ENCODE results near the gene CCDC194.
A peak's percentile ranks its signal among the peaks of the same experiment; 100 is the strongest.

CCDC194 gene

DNA sequence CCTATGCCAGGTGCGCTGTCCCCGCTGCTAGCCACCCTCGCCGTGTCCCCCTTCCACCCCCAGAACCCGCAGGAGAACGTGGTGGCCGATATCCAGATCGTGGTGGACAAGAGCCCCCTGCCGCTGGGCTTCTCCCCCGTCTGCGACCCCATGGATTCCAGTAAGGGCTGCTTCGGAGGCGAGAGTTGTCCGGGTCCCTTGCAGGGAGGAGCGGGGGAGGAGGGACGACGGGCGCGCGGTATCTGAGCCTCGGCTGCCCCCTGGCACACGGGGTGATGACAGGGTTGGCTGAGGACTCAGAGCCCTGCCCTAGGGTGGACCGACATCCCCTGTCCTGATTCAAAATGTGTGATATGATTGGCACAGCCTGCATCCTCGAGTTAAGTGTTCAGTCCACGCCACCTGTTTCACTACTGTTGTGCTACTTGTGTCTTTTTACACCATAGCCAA, 26.5 kb upstream of the CCDC194 start:
- H3K27me3 ChIP-seq (ENCODE audit: control insufficient read depth in 1 of 2, insufficient read depth in 2 of 2, low read length in 2 of 2) = no peaks in the 10 kb centered on the region
- H3K9ac ChIP-seq (ENCODE audit: low read length) = no peak overlapping the region
- H3K4me3 ChIP-seq (ENCODE audit: low read depth in 1 of 2, low read length in 2 of 2) = peak overlapping the region; percentile 68 to 86
- H3K27ac ChIP-seq (ENCODE audit: low read depth, low read length) = peak overlapping the region; percentile 27
- no peaks in the 10 kb centered on the region for H3K36me3 ChIP-seq (ENCODE audit: insufficient read depth, low read length)
- peaks cover 6% of the 10 kb centered on the region for H3K4me1 ChIP-seq (ENCODE audit: insufficient read depth, low read length)
- no peaks in the 10 kb centered on the region for H3K9me3 ChIP-seq (ENCODE audit: low read length)

DNA sequence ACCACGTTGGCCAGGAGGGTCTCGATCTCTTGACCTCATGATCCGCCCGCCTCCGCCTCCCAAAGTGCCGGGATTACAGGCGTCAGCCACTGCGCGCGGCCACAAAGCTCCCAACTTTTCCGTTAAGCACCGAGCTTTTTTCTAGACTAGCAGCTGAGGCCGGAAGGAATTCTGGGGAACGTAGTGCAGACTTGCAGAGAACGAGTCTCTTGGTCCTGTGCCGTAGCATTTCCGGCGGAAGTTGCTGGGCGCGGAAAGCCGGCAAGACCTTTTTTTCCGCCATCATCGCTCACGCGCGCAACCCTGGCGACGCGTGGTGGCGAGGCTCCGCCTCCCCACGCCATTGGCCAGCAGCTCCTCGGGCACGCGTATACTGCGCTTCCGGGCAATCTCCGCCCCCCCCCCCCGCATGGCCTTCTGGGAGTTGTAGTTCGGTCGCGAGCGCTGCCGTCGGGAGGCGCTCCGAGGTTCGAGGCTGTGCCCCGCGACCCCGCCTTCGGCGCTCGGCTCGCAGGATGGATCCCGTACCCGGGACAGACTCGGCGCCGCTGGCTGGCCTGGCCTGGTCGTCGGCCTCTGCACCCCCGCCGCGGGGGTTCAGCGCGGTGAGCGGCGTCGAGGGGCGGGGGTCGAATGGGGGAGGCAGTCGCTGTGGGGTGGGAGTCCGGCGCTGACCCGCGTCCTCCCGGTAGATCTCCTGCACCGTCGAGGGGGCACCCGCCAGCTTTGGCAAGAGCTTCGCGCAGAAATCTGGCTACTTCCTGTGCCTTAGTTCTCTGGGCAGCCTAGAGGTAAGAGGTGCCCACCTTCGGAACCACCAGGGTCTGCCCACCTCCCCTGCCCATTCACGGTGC, 25.9 kb upstream of the CCDC194 start, which contains the start of gene MVB12A:
MVB12A (plus strand) TSS at position 427 of the 854 bp plus-strand sequence; CDS start at position 516, 89 bp downstream.
- Histone ChIP-seq H3K27ac (ENCODE audit: low read depth, low read length) (peak within 1 kb of the TSS; percentile 74), H3K27me3 (ENCODE audit: control insufficient read depth in 1 of 2, insufficient read depth in 2 of 2, low read length in 2 of 2) (no peaks in the 10 kb centered on the region), H3K4me1 (ENCODE audit: insufficient read depth, low read length) (peaks cover 6% of the 10 kb centered on the region), H3K9me3 (ENCODE audit: low read length) (no peaks in the 10 kb centered on the region), H3K36me3 (ENCODE audit: insufficient read depth, low read length) (no peaks in the 10 kb centered on the region), H3K4me3 (ENCODE audit: low read depth in 1 of 2, low read length in 2 of 2) (peak within 1 kb of the TSS; percentile 68 to 86), H3K9ac (ENCODE audit: low read length) (no peak within 1 kb of the TSS)

DNA sequence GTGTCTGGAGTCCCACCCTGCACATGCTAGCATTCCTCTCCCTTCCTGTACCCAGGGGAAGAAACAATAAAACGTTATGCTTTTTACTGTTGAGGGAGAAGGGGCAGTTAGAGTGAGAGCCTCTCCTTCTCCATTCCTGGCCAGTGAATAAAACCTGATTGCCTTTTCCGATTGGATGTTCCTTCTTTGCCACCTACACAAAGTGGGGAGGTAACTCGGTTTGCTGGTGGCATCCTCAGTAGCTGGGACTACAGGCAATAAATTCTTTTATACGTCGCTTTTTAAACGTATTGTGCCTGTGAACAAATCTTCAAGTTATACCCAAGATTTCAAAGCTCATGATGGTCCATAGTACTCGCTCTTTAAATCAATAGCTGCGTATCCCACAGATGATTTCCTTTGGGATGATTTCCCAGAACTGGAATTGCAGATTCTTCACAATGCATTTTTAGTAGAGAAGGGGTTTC, 25.2 kb upstream of the CCDC194 start:
- H3K36me3 ChIP-seq (ENCODE audit: insufficient read depth, low read length) = no peaks in the 10 kb centered on the region
- peaks cover 6% of the 10 kb centered on the region for H3K4me1 ChIP-seq (ENCODE audit: insufficient read depth, low read length)
- H3K9ac ChIP-seq (ENCODE audit: low read length) = no peak overlapping the region
- H3K27me3 ChIP-seq (ENCODE audit: control insufficient read depth in 1 of 2, insufficient read depth in 2 of 2, low read length in 2 of 2) = no peaks in the 10 kb centered on the region
- H3K9me3 ChIP-seq (ENCODE audit: low read length) = no peaks in the 10 kb centered on the region
- H3K4me3 ChIP-seq (ENCODE audit: low read depth in 1 of 2, low read length in 2 of 2) = peak overlapping the region in 1 of 2 donors; percentile 37
- peak overlapping the region; percentile 74 for H3K27ac ChIP-seq (ENCODE audit: low read depth, low read length)

DNA sequence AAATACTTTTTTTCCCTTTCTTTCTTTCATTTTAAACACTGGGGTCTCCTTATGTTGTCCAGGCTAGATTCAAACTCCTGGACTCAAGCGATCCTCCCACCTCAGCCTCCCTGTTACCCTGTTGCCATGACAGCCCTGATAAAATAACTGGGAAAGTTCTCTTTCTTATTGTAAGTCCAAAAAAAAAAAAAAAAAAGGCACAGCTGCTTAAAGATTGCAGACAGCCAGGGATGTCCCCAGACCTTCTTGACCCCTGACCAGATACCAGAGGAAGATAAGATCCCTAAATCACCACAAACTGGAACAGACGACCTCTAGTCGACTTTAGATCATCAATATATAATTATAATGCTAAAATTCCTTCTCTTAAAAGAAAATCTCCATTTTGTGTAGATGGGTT, 24.7 kb upstream of the CCDC194 start:
- Histone ChIP-seq H3K27ac (ENCODE audit: low read depth, low read length) (no peak overlapping the region), H3K4me3 (ENCODE audit: low read depth in 1 of 2, low read length in 2 of 2) (peak overlapping the region in 1 of 2 donors; percentile 37), H3K27me3 (ENCODE audit: control insufficient read depth in 1 of 2, insufficient read depth in 2 of 2, low read length in 2 of 2) (no peaks in the 10 kb centered on the region), H3K36me3 (ENCODE audit: insufficient read depth, low read length) (no peaks in the 10 kb centered on the region), H3K9ac (ENCODE audit: low read length) (no peak overlapping the region), H3K9me3 (ENCODE audit: low read length) (no peaks in the 10 kb centered on the region), H3K4me1 (ENCODE audit: insufficient read depth, low read length) (peaks cover 6% of the 10 kb centered on the region)

DNA sequence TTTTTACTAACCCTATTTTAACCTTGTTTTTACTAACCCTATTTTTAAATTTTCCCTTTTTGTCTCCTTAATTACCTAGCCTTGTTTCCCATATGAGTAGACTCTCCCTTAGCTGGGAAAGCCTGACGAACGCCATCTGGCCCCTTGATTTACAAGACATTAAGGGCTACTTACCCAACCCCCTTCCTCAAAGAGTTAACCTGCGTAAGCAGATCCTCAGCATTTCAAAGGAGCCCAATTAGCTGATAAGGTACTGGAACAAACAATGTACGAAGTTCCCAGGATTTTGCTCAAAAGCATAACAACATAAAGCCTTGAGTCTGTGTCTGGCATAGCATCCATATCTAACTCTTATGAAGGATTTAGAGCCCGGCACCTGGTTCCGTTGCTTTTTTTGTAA, 21.1 kb upstream of the CCDC194 start:
- Histone ChIP-seq H3K4me1 (ENCODE audit: insufficient read depth, low read length) (peaks cover 12% of the 10 kb centered on the region), H3K4me3 (ENCODE audit: low read depth in 1 of 2, low read length in 2 of 2) (no peak overlapping the region), H3K9ac (ENCODE audit: low read length) (no peak overlapping the region), H3K27ac (ENCODE audit: low read depth, low read length) (no peak overlapping the region), H3K36me3 (ENCODE audit: insufficient read depth, low read length) (no peaks in the 10 kb centered on the region), H3K9me3 (ENCODE audit: low read length) (no peaks in the 10 kb centered on the region), H3K27me3 (ENCODE audit: control insufficient read depth in 1 of 2, insufficient read depth in 2 of 2, low read length in 2 of 2) (no peaks in the 10 kb centered on the region)

DNA sequence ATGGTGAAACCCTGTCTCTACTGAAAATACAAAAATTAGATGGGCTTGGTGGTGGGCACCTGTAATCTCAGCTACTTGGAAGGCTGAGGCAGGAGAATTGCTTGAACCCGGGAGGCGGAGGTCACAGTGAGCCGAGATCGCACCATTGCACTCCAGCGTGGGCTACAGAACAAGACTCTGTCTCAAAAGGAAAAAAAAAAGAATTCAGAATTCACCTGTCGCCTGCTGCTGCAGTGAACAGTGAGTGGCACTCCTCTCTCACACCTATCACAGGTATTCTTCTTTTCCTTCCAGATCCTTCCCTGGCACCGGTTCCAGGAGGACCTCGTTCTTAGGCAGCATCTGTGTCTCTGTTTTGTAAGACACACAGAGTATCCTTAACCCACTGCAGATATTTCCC, 20.1 kb upstream of the CCDC194 start:
- Histone ChIP-seq H3K4me1 (ENCODE audit: insufficient read depth, low read length) (peaks cover 11% of the 10 kb centered on the region), H3K9me3 (ENCODE audit: low read length) (no peaks in the 10 kb centered on the region), H3K9ac (ENCODE audit: low read length) (no peak overlapping the region), H3K27ac (ENCODE audit: low read depth, low read length) (no peak overlapping the region), H3K4me3 (ENCODE audit: low read depth in 1 of 2, low read length in 2 of 2) (no peak overlapping the region), H3K27me3 (ENCODE audit: control insufficient read depth in 1 of 2, insufficient read depth in 2 of 2, low read length in 2 of 2) (no peaks in the 10 kb centered on the region), H3K36me3 (ENCODE audit: insufficient read depth, low read length) (no peaks in the 10 kb centered on the region)

DNA sequence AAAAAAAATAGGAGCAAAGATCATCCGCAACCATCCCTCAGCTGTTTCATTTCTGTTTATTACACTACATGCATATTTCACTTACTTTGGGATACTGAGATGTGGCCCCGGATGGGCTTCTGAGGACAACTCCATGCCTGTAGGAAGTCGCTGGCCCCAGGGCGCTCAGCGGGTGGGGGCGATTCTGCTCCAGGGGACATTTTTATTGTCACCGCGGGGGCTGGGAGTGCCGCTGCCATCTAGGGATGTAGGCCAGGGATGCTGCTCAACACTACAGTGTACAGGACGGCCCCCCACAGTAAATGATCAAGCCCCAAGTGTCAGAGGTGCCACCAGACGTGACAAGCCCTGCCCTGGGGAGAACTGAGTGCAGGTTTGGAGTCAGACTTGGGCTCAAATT, 17.8 kb upstream of the CCDC194 start:
- Histone ChIP-seq H3K27ac (ENCODE audit: low read depth, low read length) (no peak overlapping the region), H3K4me3 (ENCODE audit: low read depth in 1 of 2, low read length in 2 of 2) (no peak overlapping the region), H3K27me3 (ENCODE audit: control insufficient read depth in 1 of 2, insufficient read depth in 2 of 2, low read length in 2 of 2) (no peaks in the 10 kb centered on the region), H3K4me1 (ENCODE audit: insufficient read depth, low read length) (peaks cover 6% of the 10 kb centered on the region), H3K9me3 (ENCODE audit: low read length) (no peaks in the 10 kb centered on the region), H3K9ac (ENCODE audit: low read length) (no peak overlapping the region), H3K36me3 (ENCODE audit: insufficient read depth, low read length) (no peaks in the 10 kb centered on the region)

DNA sequence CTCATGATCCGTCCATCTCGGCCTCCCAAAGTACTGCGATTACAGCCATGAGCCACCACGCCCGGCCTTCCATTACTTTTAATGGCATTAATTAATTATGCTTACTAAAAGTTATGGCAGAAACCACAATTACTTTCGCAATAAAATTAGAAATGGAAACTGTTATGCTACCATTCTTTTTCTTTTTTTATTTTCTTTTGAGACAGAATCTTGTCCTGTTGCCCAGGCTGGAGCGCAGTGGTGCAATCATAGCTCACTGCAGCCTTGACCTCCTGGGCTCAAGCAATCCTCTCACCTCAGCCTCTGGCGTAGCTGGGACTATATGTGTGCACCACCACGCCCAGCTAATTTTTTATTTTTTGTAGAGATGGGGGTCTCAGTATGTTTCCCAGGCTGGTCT, 16.0 kb upstream of the CCDC194 start:
- peaks cover 6% of the 10 kb centered on the region for H3K4me1 ChIP-seq (ENCODE audit: insufficient read depth, low read length)
- no peak overlapping the region for H3K4me3 ChIP-seq (ENCODE audit: low read depth in 1 of 2, low read length in 2 of 2)
- no peaks in the 10 kb centered on the region for H3K27me3 ChIP-seq (ENCODE audit: control insufficient read depth in 1 of 2, insufficient read depth in 2 of 2, low read length in 2 of 2)
- no peaks in the 10 kb centered on the region for H3K36me3 ChIP-seq (ENCODE audit: insufficient read depth, low read length)
- H3K9ac ChIP-seq (ENCODE audit: low read length) = no peak overlapping the region
- no peaks in the 10 kb centered on the region for H3K9me3 ChIP-seq (ENCODE audit: low read length)
- H3K27ac ChIP-seq (ENCODE audit: low read depth, low read length) = no peak overlapping the region

DNA sequence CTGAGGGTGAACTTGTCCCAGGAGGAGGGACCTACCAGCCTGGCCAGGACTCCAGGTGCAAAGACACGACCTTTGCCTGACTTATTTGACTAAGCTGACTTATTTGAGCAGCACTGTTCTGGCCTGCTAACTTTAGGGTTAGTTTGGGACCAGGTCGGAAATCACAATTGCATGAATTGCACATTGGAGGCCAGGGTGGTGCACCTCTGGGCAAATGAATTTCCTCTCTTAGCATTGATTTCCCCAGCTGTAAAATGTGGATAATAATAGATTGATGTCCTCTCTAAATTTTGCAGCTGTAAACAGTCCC, 12.8 kb upstream of the CCDC194 start:
- H3K9me3 ChIP-seq (ENCODE audit: low read length) = no peaks in the 10 kb centered on the region
- H3K4me1 ChIP-seq (ENCODE audit: insufficient read depth, low read length) = peaks cover 8% of the 10 kb centered on the region
- H3K27ac ChIP-seq (ENCODE audit: low read depth, low read length) = no peak overlapping the region
- no peaks in the 10 kb centered on the region for H3K36me3 ChIP-seq (ENCODE audit: insufficient read depth, low read length)
- peak overlapping the region; percentile 3 for H3K9ac ChIP-seq (ENCODE audit: low read length)
- H3K27me3 ChIP-seq (ENCODE audit: control insufficient read depth in 1 of 2, insufficient read depth in 2 of 2, low read length in 2 of 2) = no peaks in the 10 kb centered on the region
- peak overlapping the region in 1 of 2 donors; percentile 53 for H3K4me3 ChIP-seq (ENCODE audit: low read depth in 1 of 2, low read length in 2 of 2)

DNA sequence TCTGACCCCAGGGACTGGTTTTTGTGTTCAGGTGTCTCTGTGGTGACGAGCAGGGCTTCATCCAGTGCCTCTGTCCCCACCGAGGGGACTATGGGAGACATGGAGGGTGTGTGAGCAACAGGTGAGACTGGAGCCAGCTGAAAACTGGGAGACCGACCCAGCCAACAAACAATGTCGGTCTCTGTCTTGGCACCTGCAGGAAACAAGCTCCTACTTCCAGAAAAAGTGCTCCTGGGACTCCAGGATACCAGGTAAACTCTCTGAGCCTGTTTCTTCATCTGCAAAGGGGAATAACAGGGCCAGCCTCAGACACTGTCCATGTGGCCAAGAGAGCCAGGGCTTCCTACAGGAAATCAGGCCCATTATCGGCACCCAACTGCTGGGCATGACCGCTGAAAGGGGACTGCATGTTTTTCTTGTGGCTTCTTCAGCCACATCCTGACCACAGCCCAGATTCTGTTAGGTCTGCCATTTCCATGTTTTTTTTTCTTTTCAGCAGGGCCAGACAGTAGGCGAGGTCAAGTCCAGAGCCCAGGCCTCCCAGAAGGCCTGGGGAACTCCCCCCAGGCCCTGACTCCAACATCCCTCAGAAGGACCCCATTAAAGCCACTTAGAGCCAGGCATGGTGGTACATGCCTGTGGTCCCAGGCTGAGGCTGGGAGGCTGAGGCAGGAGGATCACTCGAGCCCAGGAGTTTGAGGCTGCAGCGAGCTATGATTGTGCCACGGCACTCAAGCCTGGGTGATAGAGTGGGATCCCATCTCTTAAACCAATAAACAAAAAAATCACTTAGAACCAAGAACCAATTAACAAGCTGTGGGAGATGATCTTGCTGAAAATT, 12.3 kb upstream of the CCDC194 start:
- H3K4me3 ChIP-seq (ENCODE audit: low read depth in 1 of 2, low read length in 2 of 2) = peak overlapping the region; percentile 47 to 53

DNA sequence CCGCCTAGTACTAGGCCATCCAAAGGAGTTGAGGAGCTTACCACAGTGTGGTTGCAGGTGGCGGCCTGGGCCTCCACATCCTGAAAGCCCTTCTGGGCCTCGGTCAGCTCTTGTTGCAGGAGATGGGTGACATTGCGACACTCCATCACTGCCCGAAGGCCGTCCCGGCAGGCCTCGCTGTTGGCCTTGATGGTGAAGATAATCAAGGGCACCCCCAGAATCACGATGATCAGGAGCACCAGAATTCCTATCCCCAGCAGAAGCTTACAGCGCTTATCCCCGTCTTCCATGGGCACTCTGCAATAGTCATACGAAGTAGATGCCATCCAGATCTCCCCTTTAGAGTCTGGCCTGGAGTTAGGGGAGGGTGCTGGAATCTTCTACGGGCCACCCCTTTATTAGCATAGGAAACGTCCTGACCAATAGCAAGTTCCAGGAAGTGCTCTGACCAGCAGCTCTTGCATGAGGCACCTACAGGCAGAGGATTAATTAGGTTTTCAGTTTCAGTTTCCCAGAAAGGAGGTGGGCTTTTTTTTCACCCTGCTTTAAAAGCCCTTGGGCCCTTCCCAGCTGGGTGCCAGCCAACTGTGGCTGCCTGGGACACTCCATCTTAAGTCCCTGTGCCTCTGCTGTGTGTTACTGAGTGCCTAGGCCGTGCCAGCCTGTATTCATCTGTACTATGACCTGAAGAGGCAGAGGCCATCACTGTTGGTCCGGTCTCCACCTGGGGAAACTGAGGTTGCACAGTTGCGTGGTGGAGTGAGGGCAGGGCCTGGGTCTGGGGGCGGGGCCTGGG, 11.5 kb upstream of the CCDC194 start, which contains the start of gene BST2:
BST2 (minus strand) TSS at position 381 of the 796 bp plus-strand sequence; CDS start at position 326, 55 bp downstream.
- Histone ChIP-seq H3K9me3 (ENCODE audit: low read length) (no peaks in the 10 kb centered on the region), H3K9ac (ENCODE audit: low read length) (no peak within 1 kb of the TSS), H3K27ac (ENCODE audit: low read depth, low read length) (peak within 1 kb of the TSS; percentile 72), H3K4me1 (ENCODE audit: insufficient read depth, low read length) (peaks cover 8% of the 10 kb centered on the region), H3K27me3 (ENCODE audit: control insufficient read depth in 1 of 2, insufficient read depth in 2 of 2, low read length in 2 of 2) (no peaks in the 10 kb centered on the region), H3K36me3 (ENCODE audit: insufficient read depth, low read length) (no peaks in the 10 kb centered on the region), H3K4me3 (ENCODE audit: low read depth in 1 of 2, low read length in 2 of 2) (peak within 1 kb of the TSS; percentile 47 to 53)

More for the DNA sequence above, 12.3 kb upstream of the CCDC194 start:
- H3K9me3 ChIP-seq (ENCODE audit: low read length) = no peaks in the 10 kb centered on the region
- peak overlapping the region; percentile 3 for H3K9ac ChIP-seq (ENCODE audit: low read length)
- no peaks in the 10 kb centered on the region for H3K36me3 ChIP-seq (ENCODE audit: insufficient read depth, low read length)
- no peaks in the 10 kb centered on the region for H3K27me3 ChIP-seq (ENCODE audit: control insufficient read depth in 1 of 2, insufficient read depth in 2 of 2, low read length in 2 of 2)
- H3K4me1 ChIP-seq (ENCODE audit: insufficient read depth, low read length) = peaks cover 8% of the 10 kb centered on the region
- peak overlapping the region; percentile 66 for H3K27ac ChIP-seq (ENCODE audit: low read depth, low read length)

Data from muscle layer of colon (tissue), 2 donors.